Measurements from ENCODE around the gene PDE10A. TPM values are rescaled to one million over a fixed set of nuclear protein-coding genes. Genes with fewer than 3 reads are reported as not detected.

Gene PDE10A
- total RNA-seq, 1 donor from 2014 or later, result 14.4 TPM

- DNase-seq (ENCODE audit: low spot score, unreplicated experiment), result no peak
- no peaks in the 10 kb centered on the region for H3K4me1 Mint-ChIP-seq (ENCODE audit: low read depth)
- H3K27me3 Mint-ChIP-seq, result peaks cover 19% of the 10 kb centered on the region
- no peak for TF ChIP-seq CTCF (IDR thresholded peaks at IDR 0.05; ENCODE audit: unreplicated experiment)
- H3K9me3 Mint-ChIP-seq (ENCODE audit: low read depth), result no peaks in the 10 kb centered on the region
- no peak overlapping the region for H3K27ac Mint-ChIP-seq
- H3K36me3 Mint-ChIP-seq (ENCODE audit: insufficient read depth), result no peaks in the 10 kb centered on the region
- no peak overlapping the region for H3K4me3 Mint-ChIP-seq (ENCODE audit: low read depth)
Observed at GRCh38 chr6:165702669-165703068, 39.6 kb upstream of the PDE10A start.

GRCh38 chr6:165701564-165702354, 38.7 kb upstream of the PDE10A start:
- Mint-ChIP-seq H3K27ac (no peak overlapping the region), H3K9me3 (ENCODE audit: low read depth) (no peaks in the 10 kb centered on the region), H3K4me3 (ENCODE audit: low read depth) (no peak overlapping the region), H3K27me3 (peaks cover 16% of the 10 kb centered on the region), H3K4me1 (ENCODE audit: low read depth) (no peaks in the 10 kb centered on the region), H3K36me3 (ENCODE audit: insufficient read depth) (no peaks in the 10 kb centered on the region)
- TF ChIP-seq CTCF (IDR thresholded peaks at IDR 0.05; ENCODE audit: unreplicated experiment), result no peak
- no peak for DNase-seq (ENCODE audit: low spot score, unreplicated experiment)

GRCh38 chr6:165701005-165701404, 38.0 kb upstream of the PDE10A start:
- H3K36me3 Mint-ChIP-seq (ENCODE audit: insufficient read depth), result no peaks in the 10 kb centered on the region
- H3K27me3 Mint-ChIP-seq, result peaks cover 16% of the 10 kb centered on the region
- H3K4me3 Mint-ChIP-seq (ENCODE audit: low read depth), result no peak overlapping the region
- no peak overlapping the region for H3K27ac Mint-ChIP-seq
- no peak for TF ChIP-seq CTCF (IDR thresholded peaks at IDR 0.05; ENCODE audit: unreplicated experiment)
- DNase-seq (ENCODE audit: low spot score, unreplicated experiment), result no peak
- H3K9me3 Mint-ChIP-seq (ENCODE audit: low read depth), result no peaks in the 10 kb centered on the region
- no peaks in the 10 kb centered on the region for H3K4me1 Mint-ChIP-seq (ENCODE audit: low read depth)

GRCh38 chr6:165698868-165699267, 35.8 kb upstream of the PDE10A start:
- Mint-ChIP-seq H3K27ac (no peak overlapping the region), H3K4me3 (ENCODE audit: low read depth) (no peak overlapping the region), H3K27me3 (peaks cover 19% of the 10 kb centered on the region), H3K9me3 (ENCODE audit: low read depth) (no peaks in the 10 kb centered on the region), H3K36me3 (ENCODE audit: insufficient read depth) (no peaks in the 10 kb centered on the region), H3K4me1 (ENCODE audit: low read depth) (no peaks in the 10 kb centered on the region)
- no peak for TF ChIP-seq CTCF (IDR thresholded peaks at IDR 0.05; ENCODE audit: unreplicated experiment)
- no peak for DNase-seq (ENCODE audit: low spot score, unreplicated experiment)

GRCh38 chr6:165697171-165697570, 34.1 kb upstream of the PDE10A start:
- Mint-ChIP-seq H3K27me3 (peaks cover 17% of the 10 kb centered on the region), H3K4me1 (ENCODE audit: low read depth) (no peaks in the 10 kb centered on the region), H3K9me3 (ENCODE audit: low read depth) (no peaks in the 10 kb centered on the region), H3K27ac (no peak overlapping the region), H3K4me3 (ENCODE audit: low read depth) (no peak overlapping the region), H3K36me3 (ENCODE audit: insufficient read depth) (no peaks in the 10 kb centered on the region)
- TF ChIP-seq CTCF (IDR thresholded peaks at IDR 0.05; ENCODE audit: unreplicated experiment), result no peak
- no peak for DNase-seq (ENCODE audit: low spot score, unreplicated experiment)
